ENCODE measurements around the gene AZIN2. TPM values are rescaled to one million over a fixed set of nuclear protein-coding genes. Genes with fewer than 3 reads are reported as not detected.
"Not testable (repeated sequence)": the region's sequence is repeated elsewhere in the genome, so short reads cannot be mapped to it uniquely, and the experiment has no call there.

Gene AZIN2
- total and polyA plus RNA-seq, 2 donors: 1.7 to 4.2 TPM

DNA sequence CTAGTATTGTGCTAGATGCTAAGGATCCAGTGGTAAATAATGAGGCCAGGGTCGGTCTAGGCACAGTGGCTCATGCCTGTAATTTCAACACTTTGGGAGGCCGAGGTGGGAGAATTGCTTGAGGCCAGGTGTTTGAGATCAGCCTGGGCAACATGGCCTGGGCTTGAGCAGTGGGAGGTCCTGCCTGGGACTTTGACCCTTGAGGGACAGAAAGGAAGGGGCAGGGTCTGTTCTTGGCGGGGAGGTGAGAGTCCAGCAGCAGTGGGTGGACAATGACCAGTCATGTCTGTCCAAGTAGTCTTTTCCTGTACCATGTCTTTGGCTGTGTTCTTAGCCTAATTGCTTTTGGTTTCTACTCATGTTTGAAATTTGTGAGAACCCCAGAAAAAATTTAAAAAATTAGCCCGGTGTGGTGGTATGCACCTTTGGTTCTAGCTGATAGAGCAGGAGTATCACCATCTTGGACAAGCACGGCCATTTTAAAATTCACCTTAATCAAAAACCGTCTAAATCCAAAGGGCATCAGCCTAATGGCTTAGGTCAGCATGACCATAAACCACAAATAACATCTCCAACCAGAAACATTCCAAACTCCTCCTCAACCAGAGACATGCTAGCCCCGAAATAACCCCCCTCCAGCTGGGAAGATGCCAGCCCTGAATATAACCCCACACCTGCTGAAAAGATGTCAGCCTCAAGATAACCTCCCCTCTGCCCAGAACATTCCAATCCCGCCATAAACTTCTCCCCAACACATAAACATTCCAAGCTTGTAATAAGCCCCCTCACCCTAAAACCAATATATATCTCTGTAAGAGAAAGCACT lies 37.5 kb upstream of the AZIN2 start:
- Histone ChIP-seq H3K4me3 (ENCODE audit: low read length in 2 of 2) (no peak overlapping the region), H3K4me1 (ENCODE audit: control insufficient read depth in 2 of 2, insufficient read depth in 2 of 2, low read length in 2 of 2) (peaks cover 0 to 4% of the 10 kb centered on the region in 2 donors), H3K36me3 (ENCODE audit: control insufficient read depth in 2 of 2, insufficient read depth in 2 of 2, low read length in 1 of 2) (no peaks in the 10 kb centered on the region), H3K9me3 (ENCODE audit: control insufficient read depth in 2 of 2, insufficient read depth in 1 of 2, low read length in 1 of 2) (no peaks in the 10 kb centered on the region), H3K27me3 (ENCODE audit: control insufficient read depth in 2 of 2, insufficient read depth in 1 of 2, low read length in 1 of 2) (no peaks in the 10 kb centered on the region), H3K27ac (ENCODE audit: low read depth in 1 of 2, low read length in 1 of 2) (no peak overlapping the region)
- 97% methylated on average over 8 of the region's 8 CpGs for WGBS
- no peak for DNase-seq (ENCODE audit: low read depth in 6 of 9, low spot score in 9 of 9)

GRCh38 chr1:33045246-33045645 lies 35.7 kb upstream of the AZIN2 start:
- Histone ChIP-seq H3K27me3 (ENCODE audit: control insufficient read depth in 2 of 2, insufficient read depth in 1 of 2, low read length in 1 of 2) (no peaks in the 10 kb centered on the region), H3K27ac (ENCODE audit: low read depth in 1 of 2, low read length in 1 of 2) (no peak overlapping the region), H3K9me3 (ENCODE audit: control insufficient read depth in 2 of 2, insufficient read depth in 1 of 2, low read length in 1 of 2) (no peaks in the 10 kb centered on the region), H3K4me3 (ENCODE audit: low read length in 2 of 2) (no peak overlapping the region), H3K4me1 (ENCODE audit: control insufficient read depth in 2 of 2, insufficient read depth in 2 of 2, low read length in 2 of 2) (no peaks in the 10 kb centered on the region), H3K36me3 (ENCODE audit: control insufficient read depth in 2 of 2, insufficient read depth in 2 of 2, low read length in 1 of 2) (no peaks in the 10 kb centered on the region)
- DNase-seq (ENCODE audit: low read depth in 6 of 9, low spot score in 9 of 9): no peak
- 94% methylated on average over 2 of the region's 2 CpGs for WGBS

DNA sequence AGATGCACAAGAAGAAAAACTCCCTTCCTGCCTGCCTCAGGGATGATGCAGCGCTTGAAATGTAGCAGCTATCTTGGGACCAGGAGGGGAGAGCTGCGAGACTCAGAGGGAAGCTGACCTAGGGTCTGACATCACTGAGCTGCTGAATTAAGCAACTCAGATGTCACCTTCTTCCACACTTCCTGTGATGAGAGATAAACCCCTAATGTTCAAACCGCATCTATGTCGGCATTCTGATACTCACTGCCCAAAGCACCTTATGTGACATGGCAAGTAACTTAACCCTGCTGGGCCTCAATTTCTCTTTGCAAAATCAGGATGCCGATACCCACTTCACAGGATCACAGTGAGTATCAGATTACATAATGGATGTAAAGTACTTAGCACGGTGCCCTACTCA lies 35.1 kb upstream of the AZIN2 start:
- H3K4me1 ChIP-seq (ENCODE audit: control insufficient read depth in 2 of 2, insufficient read depth in 2 of 2, low read length in 2 of 2): peaks cover 0 to 2% of the 10 kb centered on the region in 2 donors
- H3K9me3 ChIP-seq (ENCODE audit: control insufficient read depth in 2 of 2, insufficient read depth in 1 of 2, low read length in 1 of 2): no peaks in the 10 kb centered on the region
- DNase-seq (ENCODE audit: low read depth in 6 of 9, low spot score in 9 of 9): no peak
- H3K27me3 ChIP-seq (ENCODE audit: control insufficient read depth in 2 of 2, insufficient read depth in 1 of 2, low read length in 1 of 2): peaks cover 0 to 2% of the 10 kb centered on the region in 2 donors
- no peaks in the 10 kb centered on the region for H3K36me3 ChIP-seq (ENCODE audit: control insufficient read depth in 2 of 2, insufficient read depth in 2 of 2, low read length in 1 of 2)
- no peak overlapping the region for H3K27ac ChIP-seq (ENCODE audit: low read depth in 1 of 2, low read length in 1 of 2)
- WGBS: 88% methylated on average over 6 of the region's 6 CpGs
- H3K4me3 ChIP-seq (ENCODE audit: low read length in 2 of 2): no peak overlapping the region

- WGBS: 94% methylated on average over 4 of the region's 4 CpGs
- H3K4me3 ChIP-seq (ENCODE audit: low read length in 2 of 2); H3K27me3 ChIP-seq (ENCODE audit: control insufficient read depth in 2 of 2, insufficient read depth in 1 of 2, low read length in 1 of 2); DNase-seq (ENCODE audit: low read depth in 6 of 9, low spot score in 9 of 9); H3K4me1 ChIP-seq (ENCODE audit: control insufficient read depth in 2 of 2, insufficient read depth in 2 of 2, low read length in 2 of 2); H3K9me3 ChIP-seq (ENCODE audit: control insufficient read depth in 2 of 2, insufficient read depth in 1 of 2, low read length in 1 of 2); H3K27ac ChIP-seq (ENCODE audit: low read depth in 1 of 2, low read length in 1 of 2); H3K36me3 ChIP-seq (ENCODE audit: control insufficient read depth in 2 of 2, insufficient read depth in 2 of 2, low read length in 1 of 2): not testable (repeated sequence)
Observed at GRCh38 chr1:33046234-33046633, 34.7 kb upstream of the AZIN2 start.

DNA sequence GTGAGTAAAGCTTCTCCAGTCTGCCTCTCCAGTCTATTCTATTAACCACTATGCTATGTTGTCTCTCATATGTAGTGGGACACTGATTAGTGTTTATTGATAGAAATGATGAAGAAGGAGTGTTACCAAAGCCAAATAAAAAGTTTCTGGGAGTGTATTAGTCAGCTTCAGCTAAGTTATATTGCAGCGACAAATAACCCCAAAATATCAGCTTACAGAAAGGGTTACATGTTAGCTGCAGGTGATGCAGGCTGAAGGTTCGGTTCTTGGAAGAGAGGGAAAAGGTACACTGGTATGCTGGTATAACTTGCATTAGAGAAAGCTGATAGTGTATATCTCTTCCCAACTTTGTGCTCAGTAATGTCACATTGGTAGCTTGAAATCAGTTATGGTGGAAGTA lies 33.7 kb upstream of the AZIN2 start:
- 99% methylated on average over 2 of the region's 2 CpGs for WGBS
- H3K4me1 ChIP-seq (ENCODE audit: control insufficient read depth in 2 of 2, insufficient read depth in 2 of 2, low read length in 2 of 2): peaks cover 0 to 2% of the 10 kb centered on the region in 2 donors
- no peaks in the 10 kb centered on the region for H3K9me3 ChIP-seq (ENCODE audit: control insufficient read depth in 2 of 2, insufficient read depth in 1 of 2, low read length in 1 of 2)
- no peak overlapping the region for H3K4me3 ChIP-seq (ENCODE audit: low read length in 2 of 2)
- H3K27me3 ChIP-seq (ENCODE audit: control insufficient read depth in 2 of 2, insufficient read depth in 1 of 2, low read length in 1 of 2): peaks cover 0 to 2% of the 10 kb centered on the region in 2 donors
- no peaks in the 10 kb centered on the region for H3K36me3 ChIP-seq (ENCODE audit: control insufficient read depth in 2 of 2, insufficient read depth in 2 of 2, low read length in 1 of 2)
- no peak overlapping the region for H3K27ac ChIP-seq (ENCODE audit: low read depth in 1 of 2, low read length in 1 of 2)
- no peak for DNase-seq (ENCODE audit: low read depth in 6 of 9, low spot score in 9 of 9)

DNA sequence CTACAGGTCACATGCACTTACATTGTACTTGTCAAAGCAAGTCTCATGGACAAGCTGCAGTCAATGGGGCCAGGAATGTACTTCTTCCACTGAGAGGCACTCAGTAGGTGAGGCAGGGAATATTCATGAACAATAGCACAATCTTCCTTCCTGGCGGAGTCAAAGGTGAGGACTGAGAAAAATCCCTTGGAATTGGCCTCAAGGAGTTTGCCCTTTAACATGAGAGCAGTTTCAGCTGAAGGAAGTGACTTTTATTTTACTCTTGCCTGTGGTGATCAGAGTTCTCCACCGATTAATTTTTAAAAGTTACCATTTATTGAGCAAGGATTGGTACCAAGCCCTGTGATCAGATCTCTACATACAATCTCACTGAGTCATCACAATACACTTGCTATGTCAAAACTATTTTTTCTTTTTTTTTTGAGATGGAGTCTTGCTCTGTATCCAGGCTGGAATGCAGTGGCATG lies 33.1 kb upstream of the AZIN2 start:
- H3K4me3 ChIP-seq (ENCODE audit: low read length in 2 of 2): no peak overlapping the region
- no peak for DNase-seq (ENCODE audit: low read depth in 6 of 9, low spot score in 9 of 9)
- H3K27ac ChIP-seq (ENCODE audit: low read depth in 1 of 2, low read length in 1 of 2): no peak overlapping the region
- H3K9me3 ChIP-seq (ENCODE audit: control insufficient read depth in 2 of 2, insufficient read depth in 1 of 2, low read length in 1 of 2): no peaks in the 10 kb centered on the region
- H3K4me1 ChIP-seq (ENCODE audit: control insufficient read depth in 2 of 2, insufficient read depth in 2 of 2, low read length in 2 of 2): peaks cover 0 to 2% of the 10 kb centered on the region in 2 donors
- no peaks in the 10 kb centered on the region for H3K36me3 ChIP-seq (ENCODE audit: control insufficient read depth in 2 of 2, insufficient read depth in 2 of 2, low read length in 1 of 2)
- H3K27me3 ChIP-seq (ENCODE audit: control insufficient read depth in 2 of 2, insufficient read depth in 1 of 2, low read length in 1 of 2): peaks cover 0 to 2% of the 10 kb centered on the region in 2 donors
- WGBS: 96% methylated on average over 2 of the region's 2 CpGs

GRCh38 chr1:33048426-33048825 lies 32.5 kb upstream of the AZIN2 start:
- 91% methylated on average over 3 of the region's 3 CpGs for WGBS
- no peak for DNase-seq (ENCODE audit: low read depth in 6 of 9, low spot score in 9 of 9)

DNA sequence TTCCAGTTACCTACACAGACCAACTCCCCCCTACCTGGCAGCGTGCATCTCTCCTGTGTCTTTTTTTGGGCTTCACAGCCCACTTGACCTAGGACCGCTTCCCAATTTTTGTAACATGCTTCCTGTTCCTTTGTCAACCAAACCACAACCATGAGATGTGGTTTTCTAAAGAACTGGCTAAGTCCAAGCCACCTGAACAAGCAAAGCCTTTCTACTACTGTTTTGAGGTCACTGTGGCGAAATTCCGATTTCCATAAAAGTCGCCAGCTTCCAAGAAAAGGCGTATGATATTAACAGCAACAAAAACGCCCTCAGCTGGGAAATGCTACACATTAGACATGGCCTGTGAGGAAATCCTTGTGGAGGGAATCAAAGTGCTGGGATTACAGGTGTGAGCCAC lies 31.6 kb upstream of the AZIN2 start:
- H3K36me3 ChIP-seq (ENCODE audit: control insufficient read depth in 2 of 2, insufficient read depth in 2 of 2, low read length in 1 of 2): no peaks in the 10 kb centered on the region
- 20% methylated on average over 7 of the region's 7 CpGs for WGBS
- H3K4me1 ChIP-seq (ENCODE audit: control insufficient read depth in 2 of 2, insufficient read depth in 2 of 2, low read length in 2 of 2): peaks cover 0 to 2% of the 10 kb centered on the region in 2 donors
- H3K4me3 ChIP-seq (ENCODE audit: low read length in 2 of 2): no peak overlapping the region
- H3K9me3 ChIP-seq (ENCODE audit: control insufficient read depth in 2 of 2, insufficient read depth in 1 of 2, low read length in 1 of 2): no peaks in the 10 kb centered on the region
- H3K27ac ChIP-seq (ENCODE audit: low read depth in 1 of 2, low read length in 1 of 2): no peak overlapping the region
- peaks cover 0 to 2% of the 10 kb centered on the region in 2 donors for H3K27me3 ChIP-seq (ENCODE audit: control insufficient read depth in 2 of 2, insufficient read depth in 1 of 2, low read length in 1 of 2)
- DNase-seq (ENCODE audit: low read depth in 6 of 9, low spot score in 9 of 9): no peak

More at GRCh38 chr1:33048426-33048825, 32.5 kb upstream of the AZIN2 start:
- no peak overlapping the region for H3K27ac ChIP-seq (ENCODE audit: low read depth in 1 of 2, low read length in 1 of 2)
- H3K27me3 ChIP-seq (ENCODE audit: control insufficient read depth in 2 of 2, insufficient read depth in 1 of 2, low read length in 1 of 2): peaks cover 0 to 2% of the 10 kb centered on the region in 2 donors
- H3K9me3 ChIP-seq (ENCODE audit: control insufficient read depth in 2 of 2, insufficient read depth in 1 of 2, low read length in 1 of 2): no peaks in the 10 kb centered on the region
- no peaks in the 10 kb centered on the region for H3K36me3 ChIP-seq (ENCODE audit: control insufficient read depth in 2 of 2, insufficient read depth in 2 of 2, low read length in 1 of 2)
- no peak overlapping the region for H3K4me3 ChIP-seq (ENCODE audit: low read length in 2 of 2)
- peaks cover 0 to 2% of the 10 kb centered on the region in 2 donors for H3K4me1 ChIP-seq (ENCODE audit: control insufficient read depth in 2 of 2, insufficient read depth in 2 of 2, low read length in 2 of 2)

DNA sequence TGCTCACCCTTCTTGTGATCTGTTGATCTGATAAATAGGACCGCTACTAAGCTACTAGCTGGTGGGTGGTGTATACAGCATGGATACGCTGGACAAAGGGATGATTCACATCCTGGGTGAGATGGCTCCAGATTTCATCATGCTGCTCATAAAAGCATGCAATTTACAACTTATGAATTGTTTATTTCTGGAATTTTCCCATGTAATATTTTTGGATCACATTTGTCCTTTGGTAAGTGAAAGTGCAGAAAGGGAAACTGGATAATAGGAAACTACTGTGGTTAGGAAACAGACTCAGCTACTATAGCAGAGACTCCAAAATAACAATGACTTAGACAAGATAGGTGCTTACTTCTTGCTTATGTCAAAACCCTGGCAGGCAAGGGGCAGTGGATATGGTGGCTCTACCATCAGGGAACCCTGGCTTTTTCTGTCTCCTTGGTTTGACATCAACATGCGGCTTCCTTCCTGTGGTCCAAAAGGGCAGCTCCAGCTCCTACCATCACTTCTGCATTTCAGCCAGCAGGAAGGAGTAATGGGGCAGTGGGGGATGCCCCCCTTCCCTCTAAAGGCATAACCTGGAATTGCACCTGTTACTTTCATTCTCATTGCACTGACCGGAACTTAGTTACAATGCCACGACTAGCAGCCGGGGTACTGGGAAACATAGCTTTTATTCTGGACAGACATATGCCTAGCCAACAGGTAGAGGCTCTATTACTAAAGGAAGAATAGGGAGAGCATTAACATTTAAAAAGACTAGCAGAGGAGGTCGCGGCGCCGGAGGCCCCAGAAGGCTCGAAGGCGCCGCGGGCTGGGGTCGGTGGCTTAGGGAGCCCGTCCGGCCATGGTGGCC lies 30.5 kb upstream of the AZIN2 start:
- Histone ChIP-seq H3K27me3 (ENCODE audit: control insufficient read depth in 2 of 2, insufficient read depth in 1 of 2, low read length in 1 of 2) (peaks cover 0 to 2% of the 10 kb centered on the region in 2 donors), H3K4me3 (ENCODE audit: low read length in 2 of 2) (no peak overlapping the region), H3K36me3 (ENCODE audit: control insufficient read depth in 2 of 2, insufficient read depth in 2 of 2, low read length in 1 of 2) (no peaks in the 10 kb centered on the region), H3K4me1 (ENCODE audit: control insufficient read depth in 2 of 2, insufficient read depth in 2 of 2, low read length in 2 of 2) (peaks cover 0 to 5% of the 10 kb centered on the region in 2 donors), H3K27ac (ENCODE audit: low read depth in 1 of 2, low read length in 1 of 2) (no peak overlapping the region), H3K9me3 (ENCODE audit: control insufficient read depth in 2 of 2, insufficient read depth in 1 of 2, low read length in 1 of 2) (no peaks in the 10 kb centered on the region)
- DNase-seq (ENCODE audit: low read depth in 6 of 9, low spot score in 9 of 9): no peak
- 89% methylated on average over 17 of the region's 17 CpGs for WGBS
